Femur (tissue), 1 donor: ENCODE data around the gene OR52R1.
"Not testable (repeated sequence)": the region's sequence is repeated elsewhere in the genome, so short reads cannot be mapped to it uniquely, and the experiment has no call there.

ENCODE experiments used
- DNase-seq: peaks from one replicate; pipeline ENCODE4 v3.0.0-alpha.2; 2017

Gene OR52R1

GRCh38 chr11:4804280-4804679 is at the start of gene OR52R1:
Gene OR52R1 (minus strand): TSS chr11:4804380. CDS start chr11:4804380, 0 bp downstream.
- DNase-seq: no peak

- no peak for DNase-seq
Observed at GRCh38 chr11:4851033-4851432, 46.9 kb upstream of the OR52R1 start.

- DNase-seq: no peak
Observed at GRCh38 chr11:4848908-4849532, 44.8 kb upstream of the OR52R1 start, which contains the start of gene OR51S1. Gene OR51S1 (minus strand): TSS chr11:4849208. CDS start chr11:4849208, 0 bp downstream.

GRCh38 chr11:4839851-4840549 is 35.8 kb upstream of the OR52R1 start:
- no peak for DNase-seq

GRCh38 chr11:4830909-4831308 is 26.7 kb upstream of the OR52R1 start:
- no peak for DNase-seq

- no peak for DNase-seq
Observed at GRCh38 chr11:4830346-4830745, 26.2 kb upstream of the OR52R1 start.

GRCh38 chr11:4826425-4826824 is 22.2 kb upstream of the OR52R1 start:
- no peak for DNase-seq

GRCh38 chr11:4825132-4825531 is 21.0 kb upstream of the OR52R1 start:
- DNase-seq: no peak

- DNase-seq: no peak
Observed at GRCh38 chr11:4821021-4821420, 16.8 kb upstream of the OR52R1 start, which contains the start of gene OR51F2. Gene OR51F2 (plus strand): TSS chr11:4821321. CDS start chr11:4821422, 101 bp downstream.

GRCh38 chr11:4809246-4809645 is 5.1 kb upstream of the OR52R1 start:
- DNase-seq: no peak

GRCh38 chr11:4808476-4808875 is 4.3 kb upstream of the OR52R1 start:
- no peak for DNase-seq

GRCh38 chr11:4801316-4801715 is 2.9 kb downstream of the OR52R1 start:
- DNase-seq: not testable (repeated sequence)

GRCh38 chr11:4798427-4799183 is 5.6 kb downstream of the OR52R1 start:
- no peak for DNase-seq

GRCh38 chr11:4797206-4797605 is 7.0 kb downstream of the OR52R1 start:
- DNase-seq: no peak

GRCh38 chr11:4782454-4782853 is 21.7 kb downstream of the OR52R1 start:
- no peak for DNase-seq

- DNase-seq: no peak
Observed at GRCh38 chr11:4769838-4770237, 34.3 kb downstream of the OR52R1 start, which contains the start of gene OR51F1. Gene OR51F1 (minus strand): TSS chr11:4769938. CDS start chr11:4769938, 0 bp downstream.

- DNase-seq: no peak
Observed at GRCh38 chr11:4768094-4768493, 36.1 kb downstream of the OR52R1 start.

GRCh38 chr11:4766420-4767043 is 37.6 kb downstream of the OR52R1 start:
- no peak for DNase-seq

GRCh38 chr11:4763096-4763495 is 41.1 kb downstream of the OR52R1 start:
- no peak for DNase-seq
